Measurements from ENCODE around the gene ZNF780B.
"Not testable (repeated sequence)": the region's sequence is repeated elsewhere in the genome, so short reads cannot be mapped to it uniquely, and the experiment has no call there.

ZNF780B gene

GRCh38 chr19:40041718-40042117 lies 14.3 kb downstream of the ZNF780B start:
- not testable (repeated sequence) for DNase-seq (ENCODE audit: low read depth in 1 of 2, low spot score in 1 of 2)

GRCh38 chr19:40038047-40038446 lies 18.0 kb downstream of the ZNF780B start:
- not testable (repeated sequence) for DNase-seq (ENCODE audit: low read depth in 1 of 2, low spot score in 1 of 2)

GRCh38 chr19:40035996-40036395 lies 20.0 kb downstream of the ZNF780B start:
- no peak for DNase-seq (ENCODE audit: low read depth in 1 of 2, low spot score in 1 of 2)

GRCh38 chr19:40033989-40034560 lies 22.0 kb downstream of the ZNF780B start:
- no peak for DNase-seq (ENCODE audit: low read depth in 1 of 2, low spot score in 1 of 2)

- no peak for DNase-seq (ENCODE audit: low read depth in 1 of 2, low spot score in 1 of 2)
Observed at GRCh38 chr19:40026597-40026970, 29.4 kb downstream of the ZNF780B start.

- no peak for DNase-seq (ENCODE audit: low read depth in 1 of 2, low spot score in 1 of 2)
Observed at GRCh38 chr19:40025938-40026596, 30.0 kb downstream of the ZNF780B start.

GRCh38 chr19:40023969-40024368 lies 32.1 kb downstream of the ZNF780B start:
- DNase-seq (ENCODE audit: low read depth in 1 of 2, low spot score in 1 of 2) = no peak

- DNase-seq (ENCODE audit: low read depth in 1 of 2, low spot score in 1 of 2) = no peak
Observed at GRCh38 chr19:40013991-40014390, 42.0 kb downstream of the ZNF780B start.

GRCh38 chr19:40009674-40010073 lies 46.4 kb downstream of the ZNF780B start:
- DNase-seq (ENCODE audit: low read depth in 1 of 2, low spot score in 1 of 2) = no peak

- DNase-seq (ENCODE audit: low read depth in 1 of 2, low spot score in 1 of 2) = no peak
Observed at GRCh38 chr19:40006273-40006691, 49.7 kb downstream of the ZNF780B start.

- DNase-seq (ENCODE audit: low read depth in 1 of 2, low spot score in 1 of 2) = no peak
Observed at GRCh38 chr19:40005691-40006272, 50.2 kb downstream of the ZNF780B start.

- no peak for DNase-seq (ENCODE audit: low read depth in 1 of 2, low spot score in 1 of 2)
Observed at GRCh38 chr19:39998501-39998900, 57.5 kb downstream of the ZNF780B start.

- DNase-seq (ENCODE audit: low read depth in 1 of 2, low spot score in 1 of 2) = no peak
Observed at GRCh38 chr19:39997638-39998216, 58.3 kb downstream of the ZNF780B start.

GRCh38 chr19:39996811-39997637 lies 59.0 kb downstream of the ZNF780B start, which contains the start of gene ZNF546:
ZNF546 (plus strand) TSS chr19:39997060; CDS start chr19:39998327, 1,267 bp downstream.
- DNase-seq (ENCODE audit: low read depth in 1 of 2, low spot score in 1 of 2) = peak; percentile 83

- DNase-seq (ENCODE audit: low read depth in 1 of 2, low spot score in 1 of 2) = peak in 1 of 2 donors; percentile 9
Observed at GRCh38 chr19:39996218-39996810, 59.7 kb downstream of the ZNF780B start.

GRCh38 chr19:39995794-39996193 lies 60.2 kb downstream of the ZNF780B start:
- no peak for DNase-seq (ENCODE audit: low read depth in 1 of 2, low spot score in 1 of 2)

GRCh38 chr19:39994361-39994760 lies 61.7 kb downstream of the ZNF780B start:
- no peak for DNase-seq (ENCODE audit: low read depth in 1 of 2, low spot score in 1 of 2)

GRCh38 chr19:39993605-39994004 lies 62.4 kb downstream of the ZNF780B start:
- no peak for DNase-seq (ENCODE audit: low read depth in 1 of 2, low spot score in 1 of 2)

- DNase-seq (ENCODE audit: low read depth in 1 of 2, low spot score in 1 of 2) = no peak
Observed at GRCh38 chr19:39987596-39987995, 68.4 kb downstream of the ZNF780B start.

- no peak for DNase-seq (ENCODE audit: low read depth in 1 of 2, low spot score in 1 of 2)
Observed at GRCh38 chr19:39987167-39987566, 68.9 kb downstream of the ZNF780B start.

GRCh38 chr19:39986643-39987042 lies 69.4 kb downstream of the ZNF780B start:
- no peak for DNase-seq (ENCODE audit: low read depth in 1 of 2, low spot score in 1 of 2)

Measured in activated T-helper 1 cell treated with anti-CD3 and anti-CD28 coated beads, Interleukin-2, amount 50 U/mL, for 16 hours (primary cell).